IMR-90 (cell line): ENCODE measurements around the gene MRTFB. TPM values are rescaled to one million over a fixed set of nuclear protein-coding genes. Genes with fewer than 3 reads are reported as not detected.

Experiments used
- ATAC-seq: fragments of 200-7000 bp; cut with Tn5 transposase; 2 replicates; pipeline ENCODE4 v1.9.1; 2020; ENCODE audit warnings: low read depth, mild to moderate bottlenecking, moderate library complexity
- BruUV-seq: library from RNA; stranded (reverse); fragments of 400-500 nt; replicated peaks from 2 replicates; lab custom pipeline; 2021; lab: Mats Ljungman, UMichigan
- CTCF ChIA-PET: fragments of 300-600 bp; formaldehyde crosslinking; extraction: SDS; loops from one replicate; lab custom pipeline; 2021; ENCODE audit warnings: antibody characterized with exemption; lab: Yijun Ruan, JAX
- POLR2A ChIA-PET: fragments of 300-600 bp; sonication (Branson Sonifier 250); formaldehyde crosslinking; loops from one replicate; lab custom pipeline; 2022; ENCODE audit warnings: antibody characterized with exemption; ENCODE audit not compliant: unreplicated experiment; lab: Charles Lee
- DNase-seq: peaks from one replicate; pipeline ENCODE4 v3.0.0; 2013
- H2AFZ ChIP-seq: replicated peaks from 2 replicates; pipeline ENCODE3; 2013; ENCODE audit warnings: low read length, mild to moderate bottlenecking; ENCODE audit not compliant: poor library complexity
- H2AK5ac ChIP-seq: 2 replicates; pipeline ENCODE4 v1.6.1; 2013; ENCODE audit warnings: low read depth, low read length, inconsistent platforms
- H2AK9ac ChIP-seq: replicated peaks from 2 replicates; pipeline ENCODE3; 2013; ENCODE audit warnings: mild to moderate bottlenecking, low read depth, low read length, moderate library complexity; ENCODE audit not compliant: poor library complexity
- H2BK120ac ChIP-seq: 2 replicates; pipeline ENCODE4 v1.6.1; 2013; ENCODE audit warnings: low read depth, low read length, inconsistent platforms
- H2BK15ac ChIP-seq: 3 replicates; pipeline ENCODE4 v1.6.1; 2013; ENCODE audit warnings: low read depth, low read length, inconsistent platforms
- H2BK20ac ChIP-seq: 2 replicates; pipeline ENCODE4 v1.6.1; 2013; ENCODE audit warnings: low read depth, mild to moderate bottlenecking, inconsistent platforms, low read length, moderate library complexity
- H2BK5ac ChIP-seq: 2 replicates; pipeline ENCODE4 v1.6.1; 2013; ENCODE audit warnings: mild to moderate bottlenecking, low read depth, low read length, inconsistent platforms; ENCODE audit not compliant: poor library complexity, severe bottlenecking
- H3K14ac ChIP-seq: replicated peaks from 2 replicates; pipeline ENCODE4 v1.6.1; 2013; ENCODE audit warnings: low read depth, low read length, inconsistent platforms
- H3K18ac ChIP-seq: 2 replicates; pipeline ENCODE4 v1.6.1; 2013; ENCODE audit warnings: low read depth, low read length, control low read depth
- H3K23ac ChIP-seq: 2 replicates; pipeline ENCODE4 v1.6.1; 2013; ENCODE audit warnings: low read depth, low read length, inconsistent platforms
- H3K27ac ChIP-seq: 2 replicates; pipeline ENCODE4 v1.5.1; 2013; ENCODE audit warnings: mild to moderate bottlenecking, control low read depth, low read length; ENCODE audit not compliant: insufficient read depth
- H3K27me3 ChIP-seq: 2 replicates; pipeline ENCODE4 v1.6.1; 2013; ENCODE audit warnings: low read length; ENCODE audit not compliant: control insufficient read depth, insufficient read depth
- H3K36me3 ChIP-seq: 2 replicates; pipeline ENCODE4 v1.6.1; 2013; ENCODE audit warnings: low read length, mixed read lengths; ENCODE audit not compliant: control insufficient read depth, insufficient read depth
- H3K4ac ChIP-seq: 2 replicates; pipeline ENCODE4 v1.6.1; 2013; ENCODE audit warnings: low read depth, low read length, inconsistent platforms
- H3K4me1 ChIP-seq: 2 replicates; pipeline ENCODE4 v1.6.1; 2013; ENCODE audit warnings: low read length, mixed read lengths; ENCODE audit not compliant: control insufficient read depth, insufficient read depth
- H3K4me2 ChIP-seq: 2 replicates; pipeline ENCODE4 v1.6.1; 2013; ENCODE audit warnings: low read depth, mild to moderate bottlenecking, control low read depth, low read length, moderate library complexity
- H3K4me3 ChIP-seq: 2 replicates; pipeline ENCODE4 v1.5.1; 2013; ENCODE audit warnings: low read depth, mild to moderate bottlenecking, control low read depth, low read length, moderate library complexity; ENCODE audit not compliant: insufficient read depth
- H3K56ac ChIP-seq: 2 replicates; pipeline ENCODE4 v1.6.1; 2013; ENCODE audit warnings: low read length, inconsistent platforms; ENCODE audit not compliant: insufficient read depth; ENCODE audit errors: extremely low read depth
- H3K79me1 ChIP-seq, 2 experiments: 2 replicates each; pipeline ENCODE4 v1.6.1; 2013; ENCODE audit warnings: low read length in 2 of 2, inconsistent platforms in 1 of 2, low read depth in 1 of 2
- H3K9ac ChIP-seq: 2 replicates; pipeline ENCODE4 v1.6.1; 2013; ENCODE audit warnings: low read depth, low read length, control low read depth
- H3K9me1 ChIP-seq: 2 replicates; pipeline ENCODE4 v1.6.1; 2013; ENCODE audit warnings: low read length, inconsistent platforms; ENCODE audit not compliant: insufficient read depth
- H3K9me3 ChIP-seq: 2 replicates; pipeline ENCODE4 v1.6.1; 2013; ENCODE audit warnings: low read length; ENCODE audit not compliant: control insufficient read depth, insufficient read depth
- H4K20me1 ChIP-seq: 2 replicates; pipeline ENCODE4 v1.6.1; 2013; ENCODE audit warnings: low read length, inconsistent platforms; ENCODE audit not compliant: insufficient read depth
- H4K5ac ChIP-seq: 2 replicates; pipeline ENCODE4 v1.6.1; 2013; ENCODE audit warnings: mild to moderate bottlenecking, low read depth, low read length, control low read depth
- H4K8ac ChIP-seq, 2 experiments: 2 replicates each; pipeline ENCODE4 v1.6.1; 2013; ENCODE audit warnings: low read depth in 2 of 2, low read length in 2 of 2, control low read depth in 1 of 2, inconsistent platforms in 1 of 2
- H4K91ac ChIP-seq: 2 replicates; pipeline ENCODE4 v1.6.1; 2013; ENCODE audit warnings: low read depth, low read length, inconsistent platforms; ENCODE audit not compliant: insufficient read depth
- CHD1 ChIP-seq: IDR thresholded peaks from 2 replicates; pipeline ENCODE4 v1.6.1; 2012; ENCODE audit warnings: low read depth, low read length, improper control_type of control experiment
- ELK1 ChIP-seq: fragments of 150-350 bp; IDR thresholded peaks from 2 replicates; pipeline ENCODE4 v1.6.1; 2016; ENCODE audit warnings: low read depth, mild to moderate bottlenecking, low read length, moderate library complexity, borderline replicate concordance
- FOS ChIP-seq: fragments of 150-350 bp; IDR thresholded peaks from 2 replicates; pipeline ENCODE4 v1.6.1; 2016; ENCODE audit warnings: low read depth, low read length
- MXI1 ChIP-seq: IDR thresholded peaks from 2 replicates; pipeline ENCODE4 v1.6.1; 2012; ENCODE audit warnings: low read depth, mild to moderate bottlenecking, low read length, moderate library complexity, borderline replicate concordance
- RAD21 ChIP-seq: IDR thresholded peaks from 2 replicates; pipeline ENCODE4 v1.6.1; 2012; ENCODE audit warnings: low read length, improper control_type of control experiment
- RCOR1 ChIP-seq: IDR thresholded peaks from 2 replicates; pipeline ENCODE4 v1.6.1; 2012; ENCODE audit warnings: mild to moderate bottlenecking, low read length, improper control_type of control experiment; ENCODE audit not compliant: insufficient replicate concordance
- SMC3 ChIP-seq: fragments of 150-350 bp; IDR thresholded peaks from 2 replicates; pipeline ENCODE4 v1.6.1; 2016; ENCODE audit warnings: low read depth, mild to moderate bottlenecking, antibody characterized with exemption, low read length, moderate library complexity
- WGBS, 2 experiments: methylation state at CpG; one replicate each; pipeline versions ENCODE4 v1.1.5 to v1.1.7; 2013; ENCODE audit warnings: missing lambda C conversion rate in 2 of 2; ENCODE audit not compliant: insufficient read length in 1 of 2; ENCODE audit errors: extremely low coverage in 2 of 2; 5-methylcytosine and 5-hydroxymethylcytosine counted together
- dilution Hi-C: fragments of 300-500 bp; cut with HindIII; formaldehyde crosslinking; loops from one replicate; pipeline ENCODE4 v1.14.3; 2018; ENCODE audit warnings: low sequenced_read_pairs; ENCODE audit not compliant: unreplicated experiment
- in situ Hi-C: fragments of 300-500 bp; cut with MboI; formaldehyde crosslinking; loops from 3 replicates; pipeline ENCODE4 v1.14.3; 2019; ENCODE audit warnings: low sequenced_read_pairs, inconsistent platforms, mixed read lengths
- intact Hi-C: fragments of 100-400 bp; cut with micrococcal nuclease; formaldehyde crosslinking; loops from 2 replicates; pipeline ENCODE4 v1.10.0; 2022
- polyA plus RNA-seq, 3 experiments: library from polyadenylated mRNA; depleted of rRNA; stranded (reverse); fragments of >200 nt; gene quantifications; 2 replicates each; pipeline ENCODE4 v1.2.3, GENCODE V29; 2012; ENCODE audit warnings: low replicate concordance in 1 of 3
- total RNA-seq: library from RNA; depleted of rRNA; stranded (reverse); fragments of >200 nt; gene quantifications from 2 replicates; pipeline ENCODE4 v1.2.3, GENCODE V29; 2012

Gene MRTFB
- total and polyA plus RNA-seq, 2 of the 4 experiments (the other 2 are of a cell fraction) = 4.4 to 5.4 TPM

DNA sequence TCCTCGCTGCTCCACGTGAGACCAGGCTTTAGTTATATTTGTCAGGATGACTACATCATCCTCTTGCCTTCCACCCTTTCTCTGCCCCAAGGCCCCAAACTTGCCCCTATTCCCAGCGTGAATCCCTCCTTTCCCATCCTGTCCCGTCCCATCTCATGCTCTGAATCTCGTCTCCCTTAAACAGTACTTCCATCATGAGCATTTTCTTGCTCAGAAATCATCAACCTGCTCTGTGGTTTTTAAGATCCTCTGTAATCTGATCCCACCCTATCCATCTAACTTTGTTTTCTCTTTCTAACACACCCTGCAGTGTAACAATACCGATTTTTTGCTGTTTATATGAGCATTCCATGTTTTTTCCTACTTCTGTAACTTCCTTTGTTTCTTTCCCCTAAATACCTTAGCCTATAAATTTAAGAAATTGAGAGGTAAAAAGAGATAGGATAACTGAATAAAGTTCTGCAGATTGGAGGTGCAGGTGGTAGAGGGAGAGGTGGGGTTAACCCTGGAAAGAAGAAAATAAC is 39.7 kb downstream of the MRTFB start:
- H2BK15ac ChIP-seq = no peak overlapping the region
- intact Hi-C loops = no loop called here
- H3K79me1 ChIP-seq = peaks cover 23 to 34% of the 10 kb centered on the region in 2 experiments
- dilution Hi-C loops = no loop called here
- no peak overlapping the region for H3K9ac ChIP-seq
- no peak overlapping the region for H3K27ac ChIP-seq
- H3K4me1 ChIP-seq = peaks cover 10% of the 10 kb centered on the region
- H3K9me3 ChIP-seq = no peaks in the 10 kb centered on the region
- ATAC-seq = 0 out of 2 replicates have a peak, but pooled peaks have one; percentile 12
- no peak overlapping the region for H2AFZ ChIP-seq
- H4K5ac ChIP-seq = no peak overlapping the region
- no peak overlapping the region for H2AK5ac ChIP-seq
- in situ Hi-C loops = no loop called here
- no TSS peak for BruUV-seq
- no peaks in the 10 kb centered on the region for H3K27me3 ChIP-seq
- H4K8ac ChIP-seq = no peak overlapping the region
- H2AK9ac ChIP-seq = no peak overlapping the region
- H3K4me3 ChIP-seq = no peak overlapping the region
- no peak for TF ChIP-seq RAD21
- no peak for TF ChIP-seq CHD1
- TF ChIP-seq RCOR1 = no peak
- no peak for TF ChIP-seq SMC3
- TF ChIP-seq ELK1 = no peak
- no peak for TF ChIP-seq MXI1
- TF ChIP-seq FOS = no peak
- peaks cover 7% of the 10 kb centered on the region; the same call in 1 of the 2 replicates for H3K9me1 ChIP-seq
- H3K18ac ChIP-seq = no peak overlapping the region
- H2BK5ac ChIP-seq = no peak overlapping the region
- no peak overlapping the region for H3K23ac ChIP-seq
- DNase-seq = no peak
- no peak overlapping the region; the same call in 1 of the 2 replicates for H3K4ac ChIP-seq
- H3K56ac ChIP-seq = no peak overlapping the region
- 93% methylated on average over 3 of the region's 6 CpGs; no CpG with 5 or more reads in 1 of the 2 experiments for WGBS, 2 experiments
- CTCF ChIA-PET = no interaction called here
- H3K14ac ChIP-seq = no peak overlapping the region
- POLR2A ChIA-PET = no interaction called here
- H4K20me1 ChIP-seq = peaks cover 3% of the 10 kb centered on the region; the same call in 1 of the 2 replicates
- H3K4me2 ChIP-seq = no peak overlapping the region
- H3K36me3 ChIP-seq = no peaks in the 10 kb centered on the region
- H2BK20ac ChIP-seq = no peak overlapping the region
- H4K91ac ChIP-seq = no peak overlapping the region
- H2BK120ac ChIP-seq = no peak overlapping the region
